Measurements from ENCODE around the gene SERINC1. TPM values are rescaled to one million over a fixed set of nuclear protein-coding genes. Genes with fewer than 3 reads are reported as not detected.

SERINC1 gene
- total and polyA plus RNA-seq, 11 donors: 50.1 to 208 (median 171) TPM

DNA sequence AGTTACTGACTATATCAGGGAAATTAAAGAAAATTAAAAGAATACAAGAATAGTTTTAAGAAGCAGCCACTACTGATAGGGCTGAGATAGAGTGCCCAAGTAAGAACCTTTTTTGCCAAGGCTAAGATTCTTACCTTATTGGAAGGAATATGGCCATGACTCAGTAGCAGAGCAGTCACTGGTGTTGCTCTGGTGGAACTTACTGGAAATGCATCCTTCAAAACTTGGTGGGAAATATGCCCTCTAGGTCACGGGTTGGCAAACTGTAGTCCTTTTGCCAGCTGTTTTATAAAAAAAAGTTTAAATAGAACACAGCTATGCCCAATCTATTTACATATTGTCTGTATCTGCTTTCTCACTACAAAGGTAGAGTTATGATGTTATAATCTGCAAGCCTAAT, 66.2 kb downstream of the SERINC1 start:
- intact Hi-C loops (cut with DNase I): loop anchor here in 1 of 10 donors (10.0 kb wide), 1 partner anchor 59 kb away; no protein-coding TSS in a partner anchor
- Histone ChIP-seq H3K4me1 (peaks cover 0 to 65% (median 22%) of the 10 kb centered on the region in 12 donors), H3K9me3 (no peaks in the 10 kb centered on the region), H3K4me3 (no peak overlapping the region), H3K36me3 (no peaks in the 10 kb centered on the region), H3K27me3 (no peaks in the 10 kb centered on the region), H3K27ac (no peak overlapping the region)
- WGBS, 4 donors: 82 to 93% (median 86%) methylated on average over 1 of the region's 1 CpG
- TF ChIP-seq POLR2A (IDR thresholded peaks at IDR 0.05): no peak
- TF ChIP-seq, protein P1, sequence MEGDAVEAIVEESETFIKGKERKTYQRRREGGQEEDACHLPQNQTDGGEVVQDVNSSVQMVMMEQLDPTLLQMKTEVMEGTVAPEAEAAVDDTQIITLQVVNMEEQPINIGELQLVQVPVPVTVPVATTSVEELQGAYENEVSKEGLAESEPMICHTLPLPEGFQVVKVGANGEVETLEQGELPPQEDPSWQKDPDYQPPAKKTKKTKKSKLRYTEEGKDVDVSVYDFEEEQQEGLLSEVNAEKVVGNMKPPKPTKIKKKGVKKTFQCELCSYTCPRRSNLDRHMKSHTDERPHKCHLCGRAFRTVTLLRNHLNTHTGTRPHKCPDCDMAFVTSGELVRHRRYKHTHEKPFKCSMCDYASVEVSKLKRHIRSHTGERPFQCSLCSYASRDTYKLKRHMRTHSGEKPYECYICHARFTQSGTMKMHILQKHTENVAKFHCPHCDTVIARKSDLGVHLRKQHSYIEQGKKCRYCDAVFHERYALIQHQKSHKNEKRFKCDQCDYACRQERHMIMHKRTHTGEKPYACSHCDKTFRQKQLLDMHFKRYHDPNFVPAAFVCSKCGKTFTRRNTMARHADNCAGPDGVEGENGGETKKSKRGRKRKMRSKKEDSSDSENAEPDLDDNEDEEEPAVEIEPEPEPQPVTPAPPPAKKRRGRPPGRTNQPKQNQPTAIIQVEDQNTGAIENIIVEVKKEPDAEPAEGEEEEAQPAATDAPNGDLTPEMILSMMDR (IDR thresholded peaks at IDR 0.05): no peak
- no peak for ATAC-seq
- no peak for DNase-seq

GRCh38 chr6:122404444-122404843, 67.2 kb downstream of the SERINC1 start:
- no peaks in the 10 kb centered on the region for H3K9me3 ChIP-seq
- WGBS, 4 donors: 51 to 67% (median 61%) methylated on average over 2 of the region's 2 CpGs
- H3K27me3 ChIP-seq: no peaks in the 10 kb centered on the region
- H3K27ac ChIP-seq: peak overlapping the region in 1 of 12 donors; percentile 50
- intact Hi-C loops (cut with DNase I): loop anchor here in 2 of 10 donors (5.0 to 10.0 kb wide), 2 partner anchors 60 to 68 kb away; partner anchors contain the start of gene SERINC1 (in 1 of the 2)
- peaks cover 0 to 62% (median 19%) of the 10 kb centered on the region in 12 donors for H3K4me1 ChIP-seq
- DNase-seq: no peak
- H3K36me3 ChIP-seq: no peaks in the 10 kb centered on the region
- no peak overlapping the region for H3K4me3 ChIP-seq
- no peak for ATAC-seq
- TF ChIP-seq, protein P1 (IDR thresholded peaks at IDR 0.05): no peak
- TF ChIP-seq POLR2A (IDR thresholded peaks at IDR 0.05): no peak

DNA sequence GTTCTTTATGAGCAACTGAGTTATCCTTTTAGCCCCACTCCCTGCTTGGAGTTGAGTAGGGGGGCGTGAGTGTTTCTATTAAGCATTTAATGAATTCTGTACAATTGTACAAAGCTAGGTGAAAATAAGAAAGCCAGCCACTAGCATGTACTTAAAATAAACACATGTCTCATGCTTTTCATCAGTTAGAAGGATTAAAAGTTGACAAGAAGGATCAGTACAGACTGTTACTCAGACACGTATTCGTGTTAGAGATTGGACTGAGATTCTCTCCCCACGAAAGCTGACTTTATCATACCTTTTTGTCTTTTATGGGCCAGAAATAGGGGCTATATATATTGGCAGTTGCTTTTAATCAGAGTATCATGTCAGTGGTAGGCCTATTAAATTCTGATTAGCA, 70.5 kb downstream of the SERINC1 start:
- no peak for DNase-seq
- WGBS, 4 donors: 56 to 66% (median 58%) methylated on average over 4 of the region's 4 CpGs
- no peak for ATAC-seq

DNA sequence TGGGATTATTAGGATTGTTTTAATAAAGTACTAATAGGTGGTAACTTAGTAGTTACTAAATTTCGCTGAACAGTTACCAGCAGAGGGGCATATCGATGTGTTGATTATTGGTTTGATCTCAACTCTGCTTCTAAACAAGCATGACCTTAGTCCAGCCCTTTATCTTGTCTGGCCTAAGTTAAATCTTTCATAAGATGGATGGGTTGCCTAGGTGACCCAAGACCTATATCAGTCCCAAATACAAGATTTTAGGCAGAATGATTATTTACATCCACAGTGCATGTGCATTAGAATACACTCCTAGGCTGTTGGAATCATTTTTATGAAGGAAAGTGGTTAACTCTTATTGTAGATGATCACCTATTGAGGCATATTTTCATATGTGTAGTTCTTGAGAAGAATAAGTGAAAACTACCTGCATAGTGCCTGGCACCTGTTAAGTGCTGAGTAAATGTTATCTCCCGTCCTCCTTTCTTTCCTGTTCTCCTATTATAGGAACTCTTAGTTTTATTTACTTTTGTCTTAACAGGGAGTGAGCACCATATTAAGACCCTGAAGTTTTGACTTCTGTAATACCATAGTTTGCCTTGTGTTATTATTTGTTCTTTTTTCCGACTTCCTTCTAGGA, 71.0 kb downstream of the SERINC1 start:
- Histone ChIP-seq H3K27ac (peak overlapping the region in 8 of 12 donors; percentile 26 to 93 (median 86)), H3K4me1 (peaks cover 0 to 48% (median 19%) of the 10 kb centered on the region in 12 donors), H3K9me3 (no peaks in the 10 kb centered on the region), H3K36me3 (no peaks in the 10 kb centered on the region), H3K4me3 (peak overlapping the region; percentile 78 to 98 (median 94)), H3K27me3 (no peaks in the 10 kb centered on the region)
- ATAC-seq: no peak
- intact Hi-C loops (cut with DNase I): loop anchor here in 3 of 10 donors (2.0 to 10.0 kb wide), 3 partner anchors 64 to 72 kb away; partner anchors contain the start of gene SERINC1 (in 2 of the 3)
- DNase-seq: no peak
- 32 to 41% (median 39%) methylated on average over 4 of the region's 4 CpGs for WGBS, 4 donors
- TF ChIP-seq, protein P1 (IDR thresholded peaks at IDR 0.05): no peak
- no peak for TF ChIP-seq POLR2A (IDR thresholded peaks at IDR 0.05)

More for the DNA sequence above, 70.5 kb downstream of the SERINC1 start:
- TF ChIP-seq POLR2A (IDR thresholded peaks at IDR 0.05): no peak
- TF ChIP-seq, protein P1 (IDR thresholded peaks at IDR 0.05): no peak
- no peaks in the 10 kb centered on the region for H3K36me3 ChIP-seq
- H3K4me3 ChIP-seq: peak overlapping the region; percentile 0 to 98 (median 90)
- peaks cover 0 to 53% (median 19%) of the 10 kb centered on the region in 12 donors for H3K4me1 ChIP-seq
- no peaks in the 10 kb centered on the region for H3K9me3 ChIP-seq
- H3K27me3 ChIP-seq: no peaks in the 10 kb centered on the region
- intact Hi-C loops (cut with DNase I): loop anchor here in 3 of 10 donors (2.0 to 10.0 kb wide), 3 partner anchors 64 to 71 kb away; partner anchors contain the start of gene SERINC1 (in 2 of the 3)
- H3K27ac ChIP-seq: peak overlapping the region in 7 of 12 donors; percentile 4 to 93 (median 86)
